DOHH2 (cell line): ENCODE measurements around the gene MEGF11.

ENCODE experiments used
- EZH2phosphoT487 ChIP-seq: fragments of 200-600 bp; sonication (generic); IDR thresholded peaks from 2 replicates; pipeline ENCODE4 v1.6.1; 2017; ENCODE audit warnings: borderline replicate concordance, mild to moderate bottlenecking, antibody characterized with exemption, low read length, moderate library complexity, mixed read lengths
- TF ChIP-seq, protein P1 (sequence below): fragments of 200-600 bp; sonication (generic); IDR thresholded peaks from one replicate; pipeline ENCODE4 v1.5.1; 2014; ENCODE audit warnings: antibody characterized with exemption, mild to moderate bottlenecking, low read depth, low read length; ENCODE audit not compliant: poor library complexity, severe bottlenecking

GRCh38 chr15:66149871-66150270 is 103.7 kb downstream of the MEGF11 start:
- TF ChIP-seq, protein P1, sequence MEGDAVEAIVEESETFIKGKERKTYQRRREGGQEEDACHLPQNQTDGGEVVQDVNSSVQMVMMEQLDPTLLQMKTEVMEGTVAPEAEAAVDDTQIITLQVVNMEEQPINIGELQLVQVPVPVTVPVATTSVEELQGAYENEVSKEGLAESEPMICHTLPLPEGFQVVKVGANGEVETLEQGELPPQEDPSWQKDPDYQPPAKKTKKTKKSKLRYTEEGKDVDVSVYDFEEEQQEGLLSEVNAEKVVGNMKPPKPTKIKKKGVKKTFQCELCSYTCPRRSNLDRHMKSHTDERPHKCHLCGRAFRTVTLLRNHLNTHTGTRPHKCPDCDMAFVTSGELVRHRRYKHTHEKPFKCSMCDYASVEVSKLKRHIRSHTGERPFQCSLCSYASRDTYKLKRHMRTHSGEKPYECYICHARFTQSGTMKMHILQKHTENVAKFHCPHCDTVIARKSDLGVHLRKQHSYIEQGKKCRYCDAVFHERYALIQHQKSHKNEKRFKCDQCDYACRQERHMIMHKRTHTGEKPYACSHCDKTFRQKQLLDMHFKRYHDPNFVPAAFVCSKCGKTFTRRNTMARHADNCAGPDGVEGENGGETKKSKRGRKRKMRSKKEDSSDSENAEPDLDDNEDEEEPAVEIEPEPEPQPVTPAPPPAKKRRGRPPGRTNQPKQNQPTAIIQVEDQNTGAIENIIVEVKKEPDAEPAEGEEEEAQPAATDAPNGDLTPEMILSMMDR = no peak
- no peak for TF ChIP-seq EZH2phosphoT487
